Heart left ventricle (tissue), 16 donors: ENCODE measurements around the gene DOK7. TPM values are rescaled to one million over a fixed set of nuclear protein-coding genes. Genes with fewer than 3 reads are reported as not detected.

Source experiments
- ATAC-seq, 4 donors: fragments of 200-7000 bp; cut with Tn5 transposase; one replicate each; pipeline ENCODE4 v1.9.1; 2020 to 2022; ENCODE audit warnings: moderate library complexity in 4 of 4, mild to moderate bottlenecking in 3 of 4, moderate number of reproducible peaks in 1 of 4
- DNase-seq, 5 donors: peaks; one replicate each; pipeline ENCODE4 v3.0.0-alpha.2; 2020
- H3K27ac ChIP-seq, 12 donors: fragments of 200-600 bp; sonication (generic) in 4 of 12; one replicate each; pipeline versions ENCODE4 v1.5.0 to v1.8.0; 2016 to 2022; ENCODE audit warnings: mild to moderate bottlenecking in 2 of 12
- H3K27me3 ChIP-seq, 9 donors: fragments of 200-600 bp; sonication (generic) in 2 of 9; one replicate each; pipeline versions ENCODE4 v1.5.1 to v1.8.0; 2016 to 2022; ENCODE audit warnings: mild to moderate bottlenecking in 3 of 9
- H3K36me3 ChIP-seq, 9 donors: fragments of 200-600 bp; sonication (generic) in 2 of 9; one replicate each; pipeline versions ENCODE4 v1.5.0 to v1.8.0; 2018 to 2022; ENCODE audit warnings: mild to moderate bottlenecking in 2 of 9
- H3K4me1 ChIP-seq, 12 donors: fragments of 200-600 bp; sonication (generic) in 4 of 12; one replicate each; pipeline versions ENCODE4 v1.5.0 to v1.8.0; 2016 to 2022; ENCODE audit warnings: mild to moderate bottlenecking in 3 of 12
- H3K4me3 ChIP-seq, 12 donors: fragments of 200-600 bp; sonication (generic) in 4 of 12; one replicate each; pipeline versions ENCODE4 v1.5.0 to v1.8.0; 2017 to 2022; ENCODE audit warnings: mild to moderate bottlenecking in 9 of 12, moderate library complexity in 4 of 12
- H3K9me3 ChIP-seq, 12 donors: fragments of 200-600 bp; sonication (generic) in 4 of 12; one replicate each; pipeline versions ENCODE4 v1.5.0 to v1.8.0; 2016 to 2022; ENCODE audit warnings: mild to moderate bottlenecking in 1 of 12
- CTCF ChIP-seq, 12 donors: fragments of 200-600 bp; sonication (generic) in 4 of 12; IDR thresholded peaks; one replicate each; pipeline versions ENCODE4 v1.5.0 to v1.8.0; 2018 to 2022; ENCODE audit warnings: antibody characterized with exemption in 12 of 12, mild to moderate bottlenecking in 5 of 12
- POLR2A ChIP-seq, 2 donors: fragments of 450-650 bp; IDR thresholded peaks; one replicate each; pipeline ENCODE4 v1.6.1; 2017; ENCODE audit warnings: antibody characterized with exemption in 2 of 2, mild to moderate bottlenecking in 2 of 2, moderate library complexity in 2 of 2
- WGBS, 4 donors: extraction: QIAGEN DNeasy Blood & Tissue Kit in 2 of 4; methylation state at CpG; one replicate each; pipeline versions ENCODE4 v1.1.5 to v1.1.7; 2013 to 2018; 5-methylcytosine and 5-hydroxymethylcytosine counted together
- intact Hi-C, 10 donors: fragments of 100-400 bp; cut with DNase I; formaldehyde crosslinking; loops; one replicate each; pipeline versions ENCODE4 v1.11.1 to v1.14.2; 2022
- polyA plus RNA-seq, 2 donors: library from polyadenylated mRNA; stranded (reverse); fragments of 200-250 nt; gene quantifications; one replicate each; pipeline ENCODE4 v1.2.3, GENCODE V29; 2013
- total RNA-seq, 9 donors: library from RNA; depleted of rRNA in 2 of 9; stranded (reverse); fragments of >200 nt in 2 of 9; fragmentation: NEBNext Ultra II Directional in 3 of 9; extraction: Animal tissue kit (Norgen Biotek cat#: 25700) in 3 of 9; gene quantifications; one replicate each; pipeline versions ENCODE4 v1.1.0 to v1.2.4, GENCODE V29; 2016 to 2023
- donor health status: ischemic (EF 13 %, LVEDD 7.1; RV severe dilation, severe dysfunction).
- donor health status: healthy with polysubstance abuse.
- donor health status: DM: no; HTN: yes; CAD: no.
- donor health status: DM: no; HTN: no; CAD: no.
- donor health status: ischemic (EF 25% LVEDD 6.9; RV normal size, moderate dysfunction).
- donor health status: ischemic (EF 25% LVEDD 5.7; RV mildly dilated, moderate dysfunction).
- donor health status: healthy.
- donor health status: DM: yes; HTN: yes; CAD: no.
- donor health status: ischemic (EF 35%, LVEDD 5.7; RV mildly dilated, moderate dysfunction).
- donor health status: nonischemic (EF 11% LVEDD 7.7; RV severe dilation, severe dysfunction).
- donor health status: DM: yes; HTN: yes; CAD: no.
- donor health status: PGD.
- donor health status: ischemic (EF 29% LVEDD 5.4; RV normal size, mild dysfunction).
- donor health status: nonischemic (EF 23%, LVEDD 6.1; RV moderate dilation, normal function).

Gene DOK7
- total and polyA plus RNA-seq, 11 donors = 27.7 to 89.5 (median 40.0) TPM

GRCh38 chr4:3471886-3472285, 8.8 kb downstream of the DOK7 start:
- H3K9me3 ChIP-seq = no peaks in the 10 kb centered on the region
- intact Hi-C loops = no loop called here
- peaks cover 0 to 6% (median 0%) of the 10 kb centered on the region in 9 donors for H3K36me3 ChIP-seq
- no peak for TF ChIP-seq POLR2A (IDR thresholded peaks at IDR 0.05)
- no peak for TF ChIP-seq CTCF (IDR thresholded peaks at IDR 0.05)
- H3K27me3 ChIP-seq = no peaks in the 10 kb centered on the region
- peaks cover 0 to 60% (median 13%) of the 10 kb centered on the region in 12 donors for H3K4me1 ChIP-seq
- ATAC-seq (no peak), DNase-seq (no peak)
- peak overlapping the region in 2 of 12 donors; percentile 18 to 82 for H3K27ac ChIP-seq
- WGBS, 4 donors = 78 to 95% (median 84%) methylated on average over 15 of the region's 15 CpGs
- H3K4me3 ChIP-seq = no peak overlapping the region

GRCh38 chr4:3472411-3473141, 9.5 kb downstream of the DOK7 start:
- no peaks in the 10 kb centered on the region for H3K9me3 ChIP-seq
- intact Hi-C loops = no loop called here
- WGBS, 4 donors = 81 to 87% (median 85%) methylated on average over 18 to 27 of the region's 27 CpGs
- H3K4me1 ChIP-seq = peaks cover 0 to 53% (median 12%) of the 10 kb centered on the region in 12 donors
- TF ChIP-seq POLR2A (IDR thresholded peaks at IDR 0.05) (no peak), CTCF (IDR thresholded peaks at IDR 0.05) (no peak)
- H3K27ac ChIP-seq = peak overlapping the region in 10 of 12 donors; percentile 18 to 82 (median 62)
- ATAC-seq = peak in 1 of 4 donors; percentile 1
- peaks cover 0 to 8% (median 0%) of the 10 kb centered on the region in 9 donors for H3K36me3 ChIP-seq
- no peak overlapping the region for H3K4me3 ChIP-seq
- DNase-seq = peak in 2 of 5 donors; percentile 19 to 48
- no peaks in the 10 kb centered on the region for H3K27me3 ChIP-seq

- peak in 2 of 5 donors; percentile 65 to 68 for DNase-seq
- H3K4me1 ChIP-seq = peaks cover 0 to 50% (median 11%) of the 10 kb centered on the region in 12 donors
- 59 to 75% (median 69%) methylated on average over 29 to 41 of the region's 41 CpGs for WGBS, 4 donors
- H3K36me3 ChIP-seq = peaks cover 0 to 8% (median 0%) of the 10 kb centered on the region in 9 donors
- no peaks in the 10 kb centered on the region for H3K9me3 ChIP-seq
- intact Hi-C loops = no loop called here
- no peak for TF ChIP-seq CTCF (IDR thresholded peaks at IDR 0.05)
- TF ChIP-seq POLR2A (IDR thresholded peaks at IDR 0.05) = no peak
- peak in 3 of 4 donors; percentile 30 to 55 (median 37) for ATAC-seq
- no peaks in the 10 kb centered on the region for H3K27me3 ChIP-seq
- no peak overlapping the region for H3K4me3 ChIP-seq
- peak overlapping the region in 10 of 12 donors; percentile 18 to 82 (median 62) for H3K27ac ChIP-seq
Observed at GRCh38 chr4:3473181-3473950, 10.3 kb downstream of the DOK7 start.
